OCI-LY1 (cell line): Measurements from ENCODE around the gene RGS9.

Experiments used
- CTCF ChIP-seq: fragments of 200-600 bp; sonication (generic), shearing (Covaris generic); IDR thresholded peaks from 2 replicates; pipeline ENCODE4 v1.5.1; 2017; ENCODE audit warnings: mild to moderate bottlenecking, antibody characterized with exemption, low read length, moderate library complexity, mixed read lengths
- EZH2 ChIP-seq: fragments of 200-600 bp; sonication (generic), shearing (Covaris generic); IDR thresholded peaks from 2 replicates; pipeline ENCODE4 v1.8.0; 2017; ENCODE audit warnings: borderline replicate concordance, mixed run types, mild to moderate bottlenecking, antibody characterized with exemption, low read length, moderate library complexity, mixed read lengths

- no peak for TF ChIP-seq CTCF
- TF ChIP-seq EZH2: no peak
Measured at GRCh38 chr17:65196617-65197016, 59.4 kb downstream of the RGS9 start.
